HepG2 (cell line): ENCODE results near the gene NRSN2. TPM values are rescaled to one million over a fixed set of nuclear protein-coding genes. Genes with fewer than 3 reads are reported as not detected.

Experiments used
- ARNT2 ChIP-seq: sonication (generic); formaldehyde crosslinking; IDR thresholded peaks from 2 replicates; pipeline ENCODE4 v1.8.0; 2022; ENCODE audit warnings: mild to moderate bottlenecking, low read depth, missing genetic modification reagents, moderate library complexity
- CAMTA2 ChIP-seq: sonication (generic); formaldehyde crosslinking; IDR thresholded peaks from 2 replicates; pipeline ENCODE4 v1.4.0; 2020; ENCODE audit warnings: mild to moderate bottlenecking, missing genetic modification reagents, borderline replicate concordance
- CSRNP2 ChIP-seq: sonication (generic); formaldehyde crosslinking; conservative IDR thresholded peaks from 2 replicates; pipeline ENCODE4 v1.8.0; 2022; ENCODE audit warnings: low read depth, missing genetic modification reagents
- EHMT2 ChIP-seq: fragments of 200-600 bp; sonication (generic); IDR thresholded peaks from 2 replicates; pipeline ENCODE4 v1.7.0; 2017; ENCODE audit warnings: antibody characterized with exemption, low read depth, low read length, borderline replicate concordance
- ELF4 ChIP-seq: sonication (generic); formaldehyde crosslinking; IDR thresholded peaks from 2 replicates; pipeline ENCODE4 v1.5.0; 2020; ENCODE audit warnings: missing genetic modification reagents, mild to moderate bottlenecking, moderate library complexity, borderline replicate concordance
- GPN1 ChIP-seq: sonication (generic); formaldehyde crosslinking; IDR thresholded peaks from 2 replicates; pipeline ENCODE4 v1.5.1; 2020; ENCODE audit warnings: missing genetic modification reagents, borderline replicate concordance
- GRHL1 ChIP-seq: sonication (generic); formaldehyde crosslinking; conservative IDR thresholded peaks from 2 replicates; pipeline ENCODE4 v1.8.0; 2022; ENCODE audit warnings: missing genetic modification reagents
- PRDM10 ChIP-seq: sonication (generic); formaldehyde crosslinking; IDR thresholded peaks from 2 replicates; pipeline ENCODE4 v1.4.0; 2020; ENCODE audit warnings: low read depth, missing genetic modification reagents
- REL ChIP-seq: sonication (generic); formaldehyde crosslinking; conservative IDR thresholded peaks from 2 replicates; pipeline ENCODE4 v1.8.0; 2022; ENCODE audit warnings: mild to moderate bottlenecking, missing genetic modification reagents, moderate library complexity
- SOX13 ChIP-seq, 3 experiments: fragments of 450-650 bp in 1 of 3; sonication (generic) in 1 of 3; formaldehyde crosslinking in 1 of 3; IDR thresholded peaks in 2 of 3; conservative IDR thresholded peaks in 1 of 3; 2 replicates each; pipeline versions ENCODE4 v1.5.0 to v1.6.1; 2016 to 2020; ENCODE audit warnings: antibody characterized with exemption in 1 of 3, mild to moderate bottlenecking in 1 of 3, missing compliant biosample characterization in 1 of 3, missing genetic modification reagents in 1 of 3, moderate library complexity in 1 of 3
- SP140L ChIP-seq: sonication (generic); formaldehyde crosslinking; IDR thresholded peaks from 2 replicates; pipeline ENCODE4 v1.4.0; 2020; ENCODE audit warnings: missing genetic modification reagents, borderline replicate concordance
- TAF15 ChIP-seq: fragments of 200-400 bp; formaldehyde crosslinking; IDR thresholded peaks from one replicate; pipeline ENCODE4 v1.6.1; 2018; ENCODE audit warnings: mild to moderate bottlenecking, low read depth, low read length; ENCODE audit not compliant: poor library complexity, severe bottlenecking
- TBX2 ChIP-seq: sonication (generic); formaldehyde crosslinking; IDR thresholded peaks from 2 replicates; pipeline ENCODE4 v1.5.0; 2020; ENCODE audit warnings: missing genetic modification reagents, mild to moderate bottlenecking, borderline replicate concordance
- THAP9 ChIP-seq: sonication (generic); formaldehyde crosslinking; IDR thresholded peaks from 2 replicates; pipeline ENCODE4; 2020; ENCODE audit warnings: missing genetic modification reagents, mild to moderate bottlenecking, borderline replicate concordance
- ZNF253 ChIP-seq: sonication (generic); formaldehyde crosslinking; IDR thresholded peaks from 2 replicates; pipeline ENCODE4 v1.8.0; 2022; ENCODE audit warnings: mild to moderate bottlenecking, missing genetic modification reagents, borderline replicate concordance
- ZNF33B ChIP-seq: sonication (generic); formaldehyde crosslinking; IDR thresholded peaks from 2 replicates; pipeline ENCODE4 v1.5.1; 2020; ENCODE audit warnings: mild to moderate bottlenecking, missing genetic modification reagents
- polyA plus RNA-seq, 8 experiments: library from polyadenylated mRNA; depleted of rRNA in 3 of 8; stranded (reverse) in 7 of 8; unstranded in 1 of 8; fragments of >200 nt; fragmentation: Illumina TruSeq in 4 of 8; extraction: Trizol in 4 of 8; gene quantifications; 2 replicates each; pipeline versions ENCODE4 v1.2.1 to v1.2.3, GENCODE V29; 2011 to 2016; ENCODE audit warnings: low read depth in 4 of 8, missing spikeins in 1 of 8, mixed read lengths in 1 of 8; ENCODE audit not compliant: insufficient read depth in 1 of 8
- total RNA-seq, 5 experiments: library from RNA; depleted of rRNA; stranded (reverse); fragments of >200 nt; fragmentation: Illumina TruSeq; extraction: Trizol; gene quantifications; 2 replicates each; pipeline ENCODE4 v1.2.3, GENCODE V29; 2016; ENCODE audit warnings: low read depth in 1 of 5

The NRSN2 gene
- total and polyA plus RNA-seq, 2 of the 13 experiments (the other 11 are each of a cell fraction or from before 2014, with no cell fraction given), result 32.3 to 49.4 TPM

GRCh38 chr20:380763-381580 is 34.1 kb downstream of the NRSN2 start (continued):
- TF ChIP-seq EHMT2 (no peak), SP140L (no peak), ELF4 (CRISPR knock-in tag) (0 out of 2 replicates have a peak, but pooled peaks have one; percentile 36), ZNF253 (CRISPR knock-in tag) (no peak; the same call in 1 of the 2 replicates), TAF15 (peak; percentile 66), CSRNP2 (CRISPR knock-in tag) (no peak), SOX13 (IDR thresholded peaks at IDR 0.05) (no peak), SOX13 (CRISPR knock-in tag; conservative IDR thresholded peaks at IDR 0.05 in 1 of 2, IDR thresholded peaks at IDR 0.05 in 1 of 2) (peak in 1 of 2 experiments; percentile 59; a peak in 2 of 4 replicates), TBX2 (CRISPR knock-in tag) (peak; percentile 86), ARNT2 (CRISPR knock-in tag) (peak; percentile 86; the same call in 1 of the 2 replicates), CAMTA2 (0 out of 2 replicates have a peak, but pooled peaks have one; percentile 59), ZNF33B (CRISPR knock-in tag) (peak; percentile 60; the same call in 1 of the 2 replicates), PRDM10 (CRISPR knock-in tag) (peak; percentile 54; the same call in 1 of the 2 replicates), THAP9 (peak; percentile 46; the same call in 1 of the 2 replicates), GPN1 (CRISPR knock-in tag) (no peak), GRHL1 (CRISPR knock-in tag) (no peak), REL (CRISPR knock-in tag) (peak; percentile 27; the same call in 1 of the 2 replicates)
